ENCODE measurements around the gene SAPCD2.

Gene SAPCD2

GRCh38 chr9:137088121-137088520 lies 17.8 kb upstream of the SAPCD2 start:
- no peak overlapping the region for H2BK5ac ChIP-seq (ENCODE audit: low read length)
- no peak overlapping the region for H3K4me3 ChIP-seq (ENCODE audit: low read length)
- no peak overlapping the region for H2BK120ac ChIP-seq (ENCODE audit: low read depth, low read length)
- no peak overlapping the region for H3K27ac ChIP-seq (ENCODE audit: low read depth, low read length)
- H3K36me3 ChIP-seq (ENCODE audit: control insufficient read depth, insufficient read depth, low read length): no peaks in the 10 kb centered on the region
- peak overlapping the region; percentile 52 for H3K56ac ChIP-seq (ENCODE audit: low read length)
- WGBS (ENCODE audit: extremely low coverage, insufficient coverage, low lambda C conversion rate): no CpG with 5 or more reads among the region's 5 CpGs
- no peak overlapping the region for H3K4me2 ChIP-seq (ENCODE audit: low read length)
- H3K27me3 ChIP-seq (ENCODE audit: insufficient read depth, low read length, poor library complexity): no peaks in the 10 kb centered on the region
- no peak overlapping the region for H4K8ac ChIP-seq (ENCODE audit: low read depth, low read length)
- peaks cover 2% of the 10 kb centered on the region for H3K79me1 ChIP-seq (ENCODE audit: low read length)
- no peak overlapping the region for H3K18ac ChIP-seq (ENCODE audit: low read length)
- DNase-seq: no peak
- peak overlapping the region; percentile 84 for H3K9ac ChIP-seq (ENCODE audit: low read length)
- peaks cover 2% of the 10 kb centered on the region for H3K4me1 ChIP-seq (ENCODE audit: control insufficient read depth, low read depth, low read length)
- no peak overlapping the region for H2BK15ac ChIP-seq (replicated peaks; ENCODE audit: low read depth)
- H2AK5ac ChIP-seq (ENCODE audit: low read length): no peak overlapping the region
- H4K5ac ChIP-seq (ENCODE audit: low read length): no peak overlapping the region
- no peak overlapping the region for H3K4ac ChIP-seq (ENCODE audit: low read depth, low read length)
- H3K79me2 ChIP-seq (ENCODE audit: control insufficient read depth, insufficient read depth, low read length): no peaks in the 10 kb centered on the region
- H3K23ac ChIP-seq (ENCODE audit: low read length): no peak overlapping the region

GRCh38 chr9:137087409-137087925 lies 17.1 kb upstream of the SAPCD2 start:
- Histone ChIP-seq H3K27me3 (ENCODE audit: insufficient read depth, low read length, poor library complexity) (no peaks in the 10 kb centered on the region), H3K4ac (ENCODE audit: low read depth, low read length) (peak overlapping the region; percentile 83), H4K8ac (ENCODE audit: low read depth, low read length) (no peak overlapping the region), H3K23ac (ENCODE audit: low read length) (no peak overlapping the region), H3K27ac (ENCODE audit: low read depth, low read length) (peak overlapping the region; percentile 49), H3K4me1 (ENCODE audit: control insufficient read depth, low read depth, low read length) (peaks cover 2% of the 10 kb centered on the region), H3K36me3 (ENCODE audit: control insufficient read depth, insufficient read depth, low read length) (no peaks in the 10 kb centered on the region), H3K79me1 (ENCODE audit: low read length) (peaks cover 2% of the 10 kb centered on the region), H2BK120ac (ENCODE audit: low read depth, low read length) (no peak overlapping the region), H3K4me2 (ENCODE audit: low read length) (peak overlapping the region; percentile 65), H4K5ac (ENCODE audit: low read length) (no peak overlapping the region), H2AK5ac (ENCODE audit: low read length) (no peak overlapping the region), H3K9ac (ENCODE audit: low read length) (peak overlapping the region; percentile 84), H3K56ac (ENCODE audit: low read length) (peak overlapping the region; percentile 88), H2BK15ac (replicated peaks; ENCODE audit: low read depth) (no peak overlapping the region), H3K18ac (ENCODE audit: low read length) (peak overlapping the region; percentile 3), H3K4me3 (ENCODE audit: low read length) (peak overlapping the region; percentile 64), H2BK5ac (ENCODE audit: low read length) (no peak overlapping the region), H3K79me2 (ENCODE audit: control insufficient read depth, insufficient read depth, low read length) (no peaks in the 10 kb centered on the region)
- WGBS (ENCODE audit: extremely low coverage, insufficient coverage, low lambda C conversion rate): no CpG with 5 or more reads among the region's 22 CpGs
- DNase-seq: no peak

GRCh38 chr9:137086531-137087408 lies 16.4 kb upstream of the SAPCD2 start, which contains the start of gene MAN1B1:
TSS of gene MAN1B1 (plus strand) at chr9:137086985. CDS start at chr9:137087000, 15 bp downstream.
- peak within 1 kb of the TSS; percentile 83 for H3K4ac ChIP-seq (ENCODE audit: low read depth, low read length)
- peaks cover 2% of the 10 kb centered on the region for H3K4me1 ChIP-seq (ENCODE audit: control insufficient read depth, low read depth, low read length)
- peak within 1 kb of the TSS; percentile 90 for H3K9ac ChIP-seq (ENCODE audit: low read length)
- H3K79me2 ChIP-seq (ENCODE audit: control insufficient read depth, insufficient read depth, low read length): no peaks in the 10 kb centered on the region
- no peak within 1 kb of the TSS for H2AK5ac ChIP-seq (ENCODE audit: low read length)
- H3K23ac ChIP-seq (ENCODE audit: low read length): peak within 1 kb of the TSS; percentile 89
- no peak within 1 kb of the TSS for H2BK15ac ChIP-seq (replicated peaks; ENCODE audit: low read depth)
- peak; percentile 99 for DNase-seq
- H3K36me3 ChIP-seq (ENCODE audit: control insufficient read depth, insufficient read depth, low read length): no peaks in the 10 kb centered on the region
- H4K8ac ChIP-seq (ENCODE audit: low read depth, low read length): no peak within 1 kb of the TSS
- peaks cover 2% of the 10 kb centered on the region for H3K79me1 ChIP-seq (ENCODE audit: low read length)
- no peaks in the 10 kb centered on the region for H3K27me3 ChIP-seq (ENCODE audit: insufficient read depth, low read length, poor library complexity)
- H2BK5ac ChIP-seq (ENCODE audit: low read length): no peak within 1 kb of the TSS
- WGBS (ENCODE audit: extremely low coverage, insufficient coverage, low lambda C conversion rate): no CpG with 5 or more reads among the region's 101 CpGs
- H3K4me3 ChIP-seq (ENCODE audit: low read length): peak within 1 kb of the TSS; percentile 64
- peak within 1 kb of the TSS; percentile 69 for H3K27ac ChIP-seq (ENCODE audit: low read depth, low read length)
- no peak within 1 kb of the TSS for H4K5ac ChIP-seq (ENCODE audit: low read length)
- H3K18ac ChIP-seq (ENCODE audit: low read length): peak within 1 kb of the TSS; percentile 42
- peak within 1 kb of the TSS; percentile 74 for H3K4me2 ChIP-seq (ENCODE audit: low read length)
- H3K56ac ChIP-seq (ENCODE audit: low read length): peak within 1 kb of the TSS; percentile 92
- no peak within 1 kb of the TSS for H2BK120ac ChIP-seq (ENCODE audit: low read depth, low read length)

- Histone ChIP-seq H3K18ac (ENCODE audit: low read length) (peak overlapping the region; percentile 42), H3K56ac (ENCODE audit: low read length) (peak overlapping the region; percentile 92), H3K23ac (ENCODE audit: low read length) (peak overlapping the region; percentile 89), H3K4ac (ENCODE audit: low read depth, low read length) (peak overlapping the region; percentile 66), H2BK15ac (replicated peaks; ENCODE audit: low read depth) (no peak overlapping the region), H2BK5ac (ENCODE audit: low read length) (no peak overlapping the region), H2BK120ac (ENCODE audit: low read depth, low read length) (no peak overlapping the region), H2AK5ac (ENCODE audit: low read length) (no peak overlapping the region), H3K4me2 (ENCODE audit: low read length) (peak overlapping the region; percentile 74), H4K5ac (ENCODE audit: low read length) (no peak overlapping the region), H3K9ac (ENCODE audit: low read length) (peak overlapping the region; percentile 90), H3K4me3 (ENCODE audit: low read length) (peak overlapping the region; percentile 56), H4K8ac (ENCODE audit: low read depth, low read length) (no peak overlapping the region), H3K27ac (ENCODE audit: low read depth, low read length) (peak overlapping the region; percentile 69), H3K4me1 (ENCODE audit: control insufficient read depth, low read depth, low read length) (peaks cover 2% of the 10 kb centered on the region), H3K79me2 (ENCODE audit: control insufficient read depth, insufficient read depth, low read length) (no peaks in the 10 kb centered on the region), H3K27me3 (ENCODE audit: insufficient read depth, low read length, poor library complexity) (no peaks in the 10 kb centered on the region), H3K79me1 (ENCODE audit: low read length) (peaks cover 2% of the 10 kb centered on the region), H3K36me3 (ENCODE audit: control insufficient read depth, insufficient read depth, low read length) (no peaks in the 10 kb centered on the region)
- DNase-seq: no peak
- no CpG with 5 or more reads among the region's 58 CpGs for WGBS (ENCODE audit: extremely low coverage, insufficient coverage, low lambda C conversion rate)
These were observed 15.7 kb upstream of the SAPCD2 start for GRCh38 chr9:137085920-137086530.

GRCh38 chr9:137084526-137084925 lies 14.2 kb upstream of the SAPCD2 start:
- Histone ChIP-seq H3K79me2 (ENCODE audit: control insufficient read depth, insufficient read depth, low read length) (no peaks in the 10 kb centered on the region), H3K23ac (ENCODE audit: low read length) (no peak overlapping the region), H2AK5ac (ENCODE audit: low read length) (no peak overlapping the region), H4K5ac (ENCODE audit: low read length) (no peak overlapping the region), H4K8ac (ENCODE audit: low read depth, low read length) (no peak overlapping the region), H3K18ac (ENCODE audit: low read length) (no peak overlapping the region), H3K4ac (ENCODE audit: low read depth, low read length) (no peak overlapping the region), H3K27me3 (ENCODE audit: insufficient read depth, low read length, poor library complexity) (no peaks in the 10 kb centered on the region), H3K4me2 (ENCODE audit: low read length) (no peak overlapping the region), H3K9ac (ENCODE audit: low read length) (no peak overlapping the region), H3K4me1 (ENCODE audit: control insufficient read depth, low read depth, low read length) (peaks cover 2% of the 10 kb centered on the region), H2BK5ac (ENCODE audit: low read length) (no peak overlapping the region), H3K56ac (ENCODE audit: low read length) (no peak overlapping the region), H3K79me1 (ENCODE audit: low read length) (peaks cover 2% of the 10 kb centered on the region), H3K36me3 (ENCODE audit: control insufficient read depth, insufficient read depth, low read length) (no peaks in the 10 kb centered on the region), H2BK15ac (replicated peaks; ENCODE audit: low read depth) (no peak overlapping the region), H2BK120ac (ENCODE audit: low read depth, low read length) (no peak overlapping the region), H3K27ac (ENCODE audit: low read depth, low read length) (no peak overlapping the region), H3K4me3 (ENCODE audit: low read length) (no peak overlapping the region)
- DNase-seq: no peak
- WGBS (ENCODE audit: extremely low coverage, insufficient coverage, low lambda C conversion rate): no CpG with 5 or more reads among the region's 9 CpGs

All from mesendoderm (in vitro differentiated cells).